IPS-20b (cell line): Measurements from ENCODE around the gene FAU.
"Not testable (repeated sequence)": the region's sequence is repeated elsewhere in the genome, so short reads cannot be mapped to it uniquely, and the experiment has no call there.

Source experiments
- H3K27ac ChIP-seq: one replicate; pipeline ENCODE4 v1.5.1; 2013; ENCODE audit warnings: low read length
- H3K27me3 ChIP-seq: 2 replicates; pipeline ENCODE4 v1.6.1; 2013; ENCODE audit warnings: mild to moderate bottlenecking, low read length, inconsistent platforms; ENCODE audit not compliant: insufficient read depth
- H3K36me3 ChIP-seq: 2 replicates; pipeline ENCODE4 v1.6.1; 2013; ENCODE audit warnings: low read depth, mild to moderate bottlenecking, inconsistent platforms, low read length, moderate library complexity; ENCODE audit not compliant: insufficient read depth
- H3K4me1 ChIP-seq: 2 replicates; pipeline ENCODE4 v1.6.1; 2013; ENCODE audit warnings: mild to moderate bottlenecking, control low read depth, inconsistent platforms, low read length, moderate library complexity; ENCODE audit not compliant: insufficient read depth
- H3K4me3 ChIP-seq: 2 replicates; pipeline ENCODE4 v1.5.1; 2013; ENCODE audit warnings: mild to moderate bottlenecking, low read length, inconsistent platforms
- H3K9ac ChIP-seq: 2 replicates; pipeline ENCODE4 v1.6.1; 2013; ENCODE audit warnings: low read depth, mild to moderate bottlenecking, inconsistent platforms, low read length, moderate library complexity
- H3K9me3 ChIP-seq: 2 replicates; pipeline ENCODE4 v1.6.1; 2013; ENCODE audit warnings: mild to moderate bottlenecking, low read depth, low read length, inconsistent platforms; ENCODE audit not compliant: insufficient read depth

The FAU gene

GRCh38 chr11:65156256-65156655 lies 34.3 kb upstream of the FAU start:
- Histone ChIP-seq H3K4me3 (no peak overlapping the region), H3K27ac (no peak overlapping the region), H3K4me1 (no peaks in the 10 kb centered on the region), H3K27me3 (0 out of 2 replicates have a peak, but pooled peaks cover 3% of the 10 kb centered on the region), H3K36me3 (no peaks in the 10 kb centered on the region), H3K9me3 (no peaks in the 10 kb centered on the region), H3K9ac (no peak overlapping the region)

- H3K9ac ChIP-seq = no peak overlapping the region
- no peaks in the 10 kb centered on the region for H3K4me1 ChIP-seq
- H3K9me3 ChIP-seq = no peaks in the 10 kb centered on the region
- H3K36me3 ChIP-seq = no peaks in the 10 kb centered on the region
- H3K27me3 ChIP-seq = 0 out of 2 replicates have a peak, but pooled peaks cover 3% of the 10 kb centered on the region
- no peak overlapping the region for H3K27ac ChIP-seq
- no peak overlapping the region for H3K4me3 ChIP-seq
Observed at GRCh38 chr11:65152122-65152521, 30.2 kb upstream of the FAU start.

GRCh38 chr11:65151331-65151899 lies 29.5 kb upstream of the FAU start:
- Histone ChIP-seq H3K9me3 (no peaks in the 10 kb centered on the region), H3K4me3 (no peak overlapping the region), H3K27ac (no peak overlapping the region), H3K27me3 (0 out of 2 replicates have a peak, but pooled peaks cover 3% of the 10 kb centered on the region), H3K4me1 (no peaks in the 10 kb centered on the region), H3K9ac (no peak overlapping the region), H3K36me3 (no peaks in the 10 kb centered on the region)

- no peaks in the 10 kb centered on the region for H3K9me3 ChIP-seq
- 0 out of 2 replicates have a peak, but pooled peaks cover 3% of the 10 kb centered on the region for H3K27me3 ChIP-seq
- H3K9ac ChIP-seq = no peak overlapping the region
- H3K4me1 ChIP-seq = no peaks in the 10 kb centered on the region
- no peak overlapping the region for H3K27ac ChIP-seq
- H3K4me3 ChIP-seq = no peak overlapping the region
- no peaks in the 10 kb centered on the region for H3K36me3 ChIP-seq
Observed at GRCh38 chr11:65150509-65151299, 28.8 kb upstream of the FAU start.

GRCh38 chr11:65150131-65150508 lies 28.2 kb upstream of the FAU start:
- H3K27ac ChIP-seq, H3K27me3 ChIP-seq, H3K4me3 ChIP-seq, H3K4me1 ChIP-seq, H3K9me3 ChIP-seq, H3K36me3 ChIP-seq, H3K9ac ChIP-seq: not testable (repeated sequence)

- no peak overlapping the region for H3K9ac ChIP-seq
- H3K27ac ChIP-seq = no peak overlapping the region
- no peaks in the 10 kb centered on the region for H3K36me3 ChIP-seq
- no peaks in the 10 kb centered on the region for H3K9me3 ChIP-seq
- no peaks in the 10 kb centered on the region for H3K4me1 ChIP-seq
- 0 out of 2 replicates have a peak, but pooled peaks cover 3% of the 10 kb centered on the region for H3K27me3 ChIP-seq
- H3K4me3 ChIP-seq = no peak overlapping the region
Observed at GRCh38 chr11:65148657-65149056, 26.7 kb upstream of the FAU start.

- Histone ChIP-seq H3K27me3 (no peaks in the 10 kb centered on the region), H3K36me3 (no peaks in the 10 kb centered on the region), H3K4me1 (no peaks in the 10 kb centered on the region), H3K4me3 (no peak overlapping the region), H3K9ac (no peak overlapping the region), H3K9me3 (no peaks in the 10 kb centered on the region), H3K27ac (no peak overlapping the region)
Observed at GRCh38 chr11:65147352-65148075, 25.6 kb upstream of the FAU start.

- no peak overlapping the region for H3K4me3 ChIP-seq
- no peaks in the 10 kb centered on the region for H3K36me3 ChIP-seq
- no peaks in the 10 kb centered on the region for H3K9me3 ChIP-seq
- no peak overlapping the region for H3K9ac ChIP-seq
- H3K27me3 ChIP-seq = peaks cover 17% of the 10 kb centered on the region
- H3K4me1 ChIP-seq = no peaks in the 10 kb centered on the region
- no peak overlapping the region for H3K27ac ChIP-seq
Observed at GRCh38 chr11:65141896-65142494, 20.1 kb upstream of the FAU start.

GRCh38 chr11:65136515-65137096 lies 14.7 kb upstream of the FAU start:
- Histone ChIP-seq H3K9ac (no peak overlapping the region), H3K4me1 (no peaks in the 10 kb centered on the region), H3K36me3 (peaks cover 11% of the 10 kb centered on the region), H3K4me3 (no peak overlapping the region), H3K27me3 (peaks cover 17% of the 10 kb centered on the region), H3K9me3 (no peaks in the 10 kb centered on the region), H3K27ac (no peak overlapping the region)

GRCh38 chr11:65135633-65136145 lies 13.8 kb upstream of the FAU start:
- Histone ChIP-seq H3K4me1 (no peaks in the 10 kb centered on the region), H3K27me3 (peaks cover 8% of the 10 kb centered on the region), H3K36me3 (peaks cover 20% of the 10 kb centered on the region), H3K9me3 (no peaks in the 10 kb centered on the region), H3K4me3 (peak overlapping the region; percentile 88), H3K27ac (peak overlapping the region; percentile 49), H3K9ac (peak overlapping the region; percentile 87; the same call in 1 of the 2 replicates)

GRCh38 chr11:65134952-65135632 lies 13.2 kb upstream of the FAU start:
- Histone ChIP-seq H3K4me1 (no peaks in the 10 kb centered on the region), H3K4me3 (peak overlapping the region; percentile 88), H3K9ac (peak overlapping the region; percentile 87), H3K9me3 (no peaks in the 10 kb centered on the region), H3K36me3 (peaks cover 25% of the 10 kb centered on the region), H3K27me3 (0 out of 2 replicates have a peak, but pooled peaks cover 2% of the 10 kb centered on the region), H3K27ac (peak overlapping the region; percentile 97)
